ENCODE measurements around the gene TSHZ2. TPM values are rescaled to one million over a fixed set of nuclear protein-coding genes. Genes with fewer than 3 reads are reported as not detected.
"Not testable (repeated sequence)": the region's sequence is repeated elsewhere in the genome, so short reads cannot be mapped to it uniquely, and the experiment has no call there.

Gene TSHZ2
- total RNA-seq, 2 experiments from 2014 or later, result 0.38 to 0.54 TPM

- Mint-ChIP-seq H3K27me3 (no peaks in the 10 kb centered on the region), H3K4me1 (ENCODE audit: low read depth) (peaks cover 3% of the 10 kb centered on the region), H3K27ac (no peak overlapping the region), H3K9me3 (no peaks in the 10 kb centered on the region), H3K4me3 (no peak overlapping the region), H3K36me3 (ENCODE audit: low read depth) (no peaks in the 10 kb centered on the region)
- intact Hi-C loops (cut with micrococcal nuclease), result no loop called here
- CTCF ChIA-PET, result no interaction called here
- ATAC-seq (no peak), DNase-seq (no peak)
- TF ChIP-seq CTCF (IDR thresholded peaks at IDR 0.05), result no peak
- POLR2A ChIA-PET, result no interaction called here
These were observed 111.3 kb downstream of the TSHZ2 start for GRCh38 chr20:53083411-53083810.

- Mint-ChIP-seq H3K4me3 (no peak overlapping the region), H3K27ac (no peak overlapping the region), H3K9me3 (no peaks in the 10 kb centered on the region), H3K27me3 (no peaks in the 10 kb centered on the region), H3K36me3 (ENCODE audit: low read depth) (no peaks in the 10 kb centered on the region), H3K4me1 (ENCODE audit: low read depth) (peaks cover 3% of the 10 kb centered on the region)
- TF ChIP-seq CTCF (IDR thresholded peaks at IDR 0.05), result no peak
- POLR2A ChIA-PET, result no interaction called here
- intact Hi-C loops (cut with micrococcal nuclease), result no loop called here
- CTCF ChIA-PET, result no interaction called here
- no peak for ATAC-seq
- DNase-seq, result no peak
These were observed 112.3 kb downstream of the TSHZ2 start for GRCh38 chr20:53084408-53084997.

GRCh38 chr20:53085720-53086119 is 113.6 kb downstream of the TSHZ2 start:
- Mint-ChIP-seq H3K9me3 (no peaks in the 10 kb centered on the region), H3K4me3 (no peak overlapping the region), H3K27me3 (no peaks in the 10 kb centered on the region), H3K36me3 (ENCODE audit: low read depth) (no peaks in the 10 kb centered on the region), H3K4me1 (ENCODE audit: low read depth) (peaks cover 3% of the 10 kb centered on the region), H3K27ac (no peak overlapping the region)
- no peak for TF ChIP-seq CTCF (IDR thresholded peaks at IDR 0.05)
- no peak for ATAC-seq
- ChIA-PET POLR2A (no interaction called here), CTCF (no interaction called here)
- intact Hi-C loops (cut with micrococcal nuclease), result no loop called here
- DNase-seq, result no peak

- no peaks in the 10 kb centered on the region for H3K36me3 Mint-ChIP-seq (ENCODE audit: low read depth)
- ChIA-PET POLR2A (interaction anchor here (0.6 kb wide), 1 partner anchor 378 kb away, joined by 4 read pairs; no protein-coding TSS in a partner anchor), CTCF (no interaction called here)
- no peak overlapping the region for H3K4me3 Mint-ChIP-seq
- no peak for ATAC-seq
- intact Hi-C loops (cut with micrococcal nuclease), result no loop called here
- no peaks in the 10 kb centered on the region for H3K4me1 Mint-ChIP-seq (ENCODE audit: low read depth)
- no peaks in the 10 kb centered on the region for H3K27me3 Mint-ChIP-seq
- TF ChIP-seq CTCF (IDR thresholded peaks at IDR 0.05), result no peak
- DNase-seq, result no peak
- H3K27ac Mint-ChIP-seq, result no peak overlapping the region
- no peaks in the 10 kb centered on the region for H3K9me3 Mint-ChIP-seq
These were observed 115.0 kb downstream of the TSHZ2 start for GRCh38 chr20:53087037-53087777.

- Mint-ChIP-seq H3K4me1 (ENCODE audit: low read depth) (no peaks in the 10 kb centered on the region), H3K27me3 (no peaks in the 10 kb centered on the region), H3K27ac (no peak overlapping the region), H3K9me3 (no peaks in the 10 kb centered on the region), H3K36me3 (ENCODE audit: low read depth) (no peaks in the 10 kb centered on the region), H3K4me3 (no peak overlapping the region)
- DNase-seq, result no peak
- intact Hi-C loops (cut with micrococcal nuclease), result no loop called here
- TF ChIP-seq CTCF (IDR thresholded peaks at IDR 0.05), result no peak
- ATAC-seq, result no peak
- POLR2A ChIA-PET, result interaction anchor here (0.9 kb wide), 1 partner anchor 27 kb away, joined by 3 read pairs; no protein-coding TSS in a partner anchor
- CTCF ChIA-PET, result no interaction called here
These were observed 116.6 kb downstream of the TSHZ2 start for GRCh38 chr20:53088786-53089185.

GRCh38 chr20:53089851-53090250 is 117.7 kb downstream of the TSHZ2 start:
- H3K27me3 Mint-ChIP-seq; DNase-seq; H3K4me3 Mint-ChIP-seq; CTCF ChIA-PET; H3K27ac Mint-ChIP-seq; H3K9me3 Mint-ChIP-seq; H3K36me3 Mint-ChIP-seq (ENCODE audit: low read depth); intact Hi-C loops (cut with micrococcal nuclease); H3K4me1 Mint-ChIP-seq (ENCODE audit: low read depth); ATAC-seq: not testable (repeated sequence)
- POLR2A ChIA-PET, result interaction anchor here (0.9 kb wide), 1 partner anchor 26 kb away, joined by 3 read pairs; no protein-coding TSS in a partner anchor
